IMR-90 (cell line): ENCODE measurements around the gene ORM1. TPM values are rescaled to one million over a fixed set of nuclear protein-coding genes. Genes with fewer than 3 reads are reported as not detected.

Experiments
- ATAC-seq: fragments of 200-7000 bp; cut with Tn5 transposase; 2 replicates; pipeline ENCODE4 v1.9.1; 2020; ENCODE audit warnings: low read depth, mild to moderate bottlenecking, moderate library complexity
- BruUV-seq: library from RNA; stranded (reverse); fragments of 400-500 nt; replicated peaks from 2 replicates; lab custom pipeline; 2021; lab: Mats Ljungman, UMichigan
- CTCF ChIA-PET: fragments of 300-600 bp; formaldehyde crosslinking; extraction: SDS; loops from one replicate; lab custom pipeline; 2021; ENCODE audit warnings: antibody characterized with exemption; lab: Yijun Ruan, JAX
- POLR2A ChIA-PET: fragments of 300-600 bp; sonication (Branson Sonifier 250); formaldehyde crosslinking; loops from one replicate; lab custom pipeline; 2022; ENCODE audit warnings: antibody characterized with exemption; ENCODE audit not compliant: unreplicated experiment; lab: Charles Lee
- DNase-seq: peaks from one replicate; pipeline ENCODE4 v3.0.0; 2013
- H2AFZ ChIP-seq: replicated peaks from 2 replicates; pipeline ENCODE3; 2013; ENCODE audit warnings: low read length, mild to moderate bottlenecking; ENCODE audit not compliant: poor library complexity
- H2AK5ac ChIP-seq: 2 replicates; pipeline ENCODE4 v1.6.1; 2013; ENCODE audit warnings: low read depth, low read length, inconsistent platforms
- H2AK9ac ChIP-seq: replicated peaks from 2 replicates; pipeline ENCODE3; 2013; ENCODE audit warnings: mild to moderate bottlenecking, low read depth, low read length, moderate library complexity; ENCODE audit not compliant: poor library complexity
- H2BK120ac ChIP-seq: 2 replicates; pipeline ENCODE4 v1.6.1; 2013; ENCODE audit warnings: low read depth, low read length, inconsistent platforms
- H2BK15ac ChIP-seq: 3 replicates; pipeline ENCODE4 v1.6.1; 2013; ENCODE audit warnings: low read depth, low read length, inconsistent platforms
- H2BK20ac ChIP-seq: 2 replicates; pipeline ENCODE4 v1.6.1; 2013; ENCODE audit warnings: low read depth, mild to moderate bottlenecking, inconsistent platforms, low read length, moderate library complexity
- H2BK5ac ChIP-seq: 2 replicates; pipeline ENCODE4 v1.6.1; 2013; ENCODE audit warnings: mild to moderate bottlenecking, low read depth, low read length, inconsistent platforms; ENCODE audit not compliant: poor library complexity, severe bottlenecking
- H3K14ac ChIP-seq: replicated peaks from 2 replicates; pipeline ENCODE4 v1.6.1; 2013; ENCODE audit warnings: low read depth, low read length, inconsistent platforms
- H3K18ac ChIP-seq: 2 replicates; pipeline ENCODE4 v1.6.1; 2013; ENCODE audit warnings: low read depth, low read length, control low read depth
- H3K23ac ChIP-seq: 2 replicates; pipeline ENCODE4 v1.6.1; 2013; ENCODE audit warnings: low read depth, low read length, inconsistent platforms
- H3K27ac ChIP-seq: 2 replicates; pipeline ENCODE4 v1.5.1; 2013; ENCODE audit warnings: mild to moderate bottlenecking, control low read depth, low read length; ENCODE audit not compliant: insufficient read depth
- H3K27me3 ChIP-seq: 2 replicates; pipeline ENCODE4 v1.6.1; 2013; ENCODE audit warnings: low read length; ENCODE audit not compliant: control insufficient read depth, insufficient read depth
- H3K36me3 ChIP-seq: 2 replicates; pipeline ENCODE4 v1.6.1; 2013; ENCODE audit warnings: low read length, mixed read lengths; ENCODE audit not compliant: control insufficient read depth, insufficient read depth
- H3K4ac ChIP-seq: 2 replicates; pipeline ENCODE4 v1.6.1; 2013; ENCODE audit warnings: low read depth, low read length, inconsistent platforms
- H3K4me1 ChIP-seq: 2 replicates; pipeline ENCODE4 v1.6.1; 2013; ENCODE audit warnings: low read length, mixed read lengths; ENCODE audit not compliant: control insufficient read depth, insufficient read depth
- H3K4me2 ChIP-seq: 2 replicates; pipeline ENCODE4 v1.6.1; 2013; ENCODE audit warnings: low read depth, mild to moderate bottlenecking, control low read depth, low read length, moderate library complexity
- H3K4me3 ChIP-seq: 2 replicates; pipeline ENCODE4 v1.5.1; 2013; ENCODE audit warnings: low read depth, mild to moderate bottlenecking, control low read depth, low read length, moderate library complexity; ENCODE audit not compliant: insufficient read depth
- H3K56ac ChIP-seq: 2 replicates; pipeline ENCODE4 v1.6.1; 2013; ENCODE audit warnings: low read length, inconsistent platforms; ENCODE audit not compliant: insufficient read depth; ENCODE audit errors: extremely low read depth
- H3K79me1 ChIP-seq, 2 experiments: 2 replicates each; pipeline ENCODE4 v1.6.1; 2013; ENCODE audit warnings: low read length in 2 of 2, inconsistent platforms in 1 of 2, low read depth in 1 of 2
- H3K9ac ChIP-seq: 2 replicates; pipeline ENCODE4 v1.6.1; 2013; ENCODE audit warnings: low read depth, low read length, control low read depth
- H3K9me1 ChIP-seq: 2 replicates; pipeline ENCODE4 v1.6.1; 2013; ENCODE audit warnings: low read length, inconsistent platforms; ENCODE audit not compliant: insufficient read depth
- H3K9me3 ChIP-seq: 2 replicates; pipeline ENCODE4 v1.6.1; 2013; ENCODE audit warnings: low read length; ENCODE audit not compliant: control insufficient read depth, insufficient read depth
- H4K20me1 ChIP-seq: 2 replicates; pipeline ENCODE4 v1.6.1; 2013; ENCODE audit warnings: low read length, inconsistent platforms; ENCODE audit not compliant: insufficient read depth
- H4K5ac ChIP-seq: 2 replicates; pipeline ENCODE4 v1.6.1; 2013; ENCODE audit warnings: mild to moderate bottlenecking, low read depth, low read length, control low read depth
- H4K8ac ChIP-seq, 2 experiments: 2 replicates each; pipeline ENCODE4 v1.6.1; 2013; ENCODE audit warnings: low read depth in 2 of 2, low read length in 2 of 2, control low read depth in 1 of 2, inconsistent platforms in 1 of 2
- H4K91ac ChIP-seq: 2 replicates; pipeline ENCODE4 v1.6.1; 2013; ENCODE audit warnings: low read depth, low read length, inconsistent platforms; ENCODE audit not compliant: insufficient read depth
- ELK1 ChIP-seq: fragments of 150-350 bp; IDR thresholded peaks from 2 replicates; pipeline ENCODE4 v1.6.1; 2016; ENCODE audit warnings: low read depth, mild to moderate bottlenecking, low read length, moderate library complexity, borderline replicate concordance
- MAZ ChIP-seq: IDR thresholded peaks from 2 replicates; pipeline ENCODE4 v1.6.1; 2012; ENCODE audit warnings: low read depth, mild to moderate bottlenecking, low read length, improper control_type of control experiment, moderate library complexity, borderline replicate concordance
- RFX5 ChIP-seq: IDR thresholded peaks from 2 replicates; pipeline ENCODE4 v1.8.0; 2012; ENCODE audit warnings: low read depth, mild to moderate bottlenecking, low read length, moderate library complexity
- WGBS, 2 experiments: methylation state at CpG; one replicate each; pipeline versions ENCODE4 v1.1.5 to v1.1.7; 2013; ENCODE audit warnings: missing lambda C conversion rate in 2 of 2; ENCODE audit not compliant: insufficient read length in 1 of 2; ENCODE audit errors: extremely low coverage in 2 of 2; 5-methylcytosine and 5-hydroxymethylcytosine counted together
- dilution Hi-C: fragments of 300-500 bp; cut with HindIII; formaldehyde crosslinking; loops from one replicate; pipeline ENCODE4 v1.14.3; 2018; ENCODE audit warnings: low sequenced_read_pairs; ENCODE audit not compliant: unreplicated experiment
- in situ Hi-C: fragments of 300-500 bp; cut with MboI; formaldehyde crosslinking; loops from 3 replicates; pipeline ENCODE4 v1.14.3; 2019; ENCODE audit warnings: low sequenced_read_pairs, inconsistent platforms, mixed read lengths
- intact Hi-C: fragments of 100-400 bp; cut with micrococcal nuclease; formaldehyde crosslinking; loops from 2 replicates; pipeline ENCODE4 v1.10.0; 2022
- polyA plus RNA-seq, 3 experiments: library from polyadenylated mRNA; depleted of rRNA; stranded (reverse); fragments of >200 nt; gene quantifications; 2 replicates each; pipeline ENCODE4 v1.2.3, GENCODE V29; 2012; ENCODE audit warnings: low replicate concordance in 1 of 3
- total RNA-seq: library from RNA; depleted of rRNA; stranded (reverse); fragments of >200 nt; gene quantifications from 2 replicates; pipeline ENCODE4 v1.2.3, GENCODE V29; 2012

ORM1 gene
- total and polyA plus RNA-seq, 2 of the 4 experiments (the other 2 are of a cell fraction), result 0.18 TPM; not detected in 1

GRCh38 chr9:114371973-114372917 is 49.3 kb downstream of the ORM1 start:
- H3K4me2 ChIP-seq, result no peak overlapping the region
- POLR2A ChIA-PET, result no interaction called here
- no peak overlapping the region for H3K4ac ChIP-seq
- BruUV-seq, result no TSS peak
- no peak overlapping the region for H3K4me3 ChIP-seq
- H3K9me1 ChIP-seq, result peaks cover 6% of the 10 kb centered on the region
- H3K79me1 ChIP-seq, result peaks cover 3 to 16% of the 10 kb centered on the region in 2 experiments; a peak in 3 of 4 replicates
- H4K8ac ChIP-seq, result no peak overlapping the region
- DNase-seq, result no peak
- H2AK5ac ChIP-seq, result no peak overlapping the region
- no peak overlapping the region for H3K14ac ChIP-seq
- no peak overlapping the region for H3K27ac ChIP-seq
- no peak overlapping the region for H3K18ac ChIP-seq
- H3K27me3 ChIP-seq, result no peaks in the 10 kb centered on the region
- no peaks in the 10 kb centered on the region; the same call in 1 of the 2 replicates for H4K20me1 ChIP-seq
- in situ Hi-C loops, result no loop called here
- no peak overlapping the region for H3K56ac ChIP-seq
- intact Hi-C loops, result no loop called here
- no peak overlapping the region for H2AFZ ChIP-seq
- no peak overlapping the region for H3K23ac ChIP-seq
- H3K9me3 ChIP-seq, result no peaks in the 10 kb centered on the region
- TF ChIP-seq RFX5, result no peak
- no peak for TF ChIP-seq MAZ
- TF ChIP-seq ELK1, result no peak
- H3K9ac ChIP-seq, result no peak overlapping the region
- no peaks in the 10 kb centered on the region for H3K4me1 ChIP-seq
- H2BK20ac ChIP-seq, result no peak overlapping the region
- dilution Hi-C loops, result no loop called here
- no peak overlapping the region for H2BK120ac ChIP-seq
- CTCF ChIA-PET, result no interaction called here
- H2AK9ac ChIP-seq, result no peak overlapping the region
- H4K91ac ChIP-seq, result no peak overlapping the region
- 50% methylated on average over 1 of the region's 14 CpGs; no CpG with 5 or more reads in 1 of the 2 experiments for WGBS, 2 experiments
- H2BK15ac ChIP-seq, result no peak overlapping the region
- H4K5ac ChIP-seq, result no peak overlapping the region
- ATAC-seq, result peak; percentile 60
- H3K36me3 ChIP-seq, result peaks cover 46% of the 10 kb centered on the region
- H2BK5ac ChIP-seq, result no peak overlapping the region
